Activated naive CD4-positive, alpha-beta T cell treated with anti-CD3 and anti-CD28 coated beads, Interleukin-2, amount 50 U/mL, for 72 hours (primary cell): Measurements from ENCODE around the gene CBX5. TPM values are rescaled to one million over a fixed set of nuclear protein-coding genes. Genes with fewer than 3 reads are reported as not detected.
"Not testable (repeated sequence)": the region's sequence is repeated elsewhere in the genome, so short reads cannot be mapped to it uniquely, and the experiment has no call there.

Experiments used
- ATAC-seq, 2 donors: fragments of 150-1000 bp; cut with Tn5 transposase; 2 replicates each; pipeline ENCODE4 v1.10.0; 2021; ENCODE audit warnings: mild to moderate bottlenecking in 2 of 2, moderate library complexity in 2 of 2
- DNase-seq, 2 donors: peaks; one replicate each; pipeline ENCODE4 v3.0.0; 2021 to 2022; ENCODE audit warnings: low spot score in 2 of 2
- H3K27ac Mint-ChIP-seq, 2 donors: one replicate each; pipeline ENCODE4 v1.8.0; 2022; ENCODE audit warnings: mild to moderate bottlenecking in 2 of 2, mixed read lengths in 2 of 2
- H3K36me3 Mint-ChIP-seq, 2 donors: one replicate each; pipeline ENCODE4 v1.8.0; 2022; ENCODE audit warnings: mixed read lengths in 2 of 2
- H3K9me3 Mint-ChIP-seq, 2 donors: one replicate each; pipeline ENCODE4 v1.8.0; 2022; ENCODE audit warnings: mixed read lengths in 2 of 2
- total RNA-seq, 2 donors: library from RNA; stranded (reverse); gene quantifications; one replicate each; pipeline ENCODE4 v1.2.3, GENCODE V29; 2022

The CBX5 gene
- total RNA-seq, 2 donors from 2014 or later: 115 to 169 TPM

- H3K9me3 Mint-ChIP-seq: no peaks in the 10 kb centered on the region
- no peaks in the 10 kb centered on the region for H3K36me3 Mint-ChIP-seq
- no peak for DNase-seq
- H3K27ac Mint-ChIP-seq: no peak overlapping the region
- ATAC-seq: no peak
These were observed 19.7 kb upstream of the CBX5 start for GRCh38 chr12:54299515-54300224.

DNA sequence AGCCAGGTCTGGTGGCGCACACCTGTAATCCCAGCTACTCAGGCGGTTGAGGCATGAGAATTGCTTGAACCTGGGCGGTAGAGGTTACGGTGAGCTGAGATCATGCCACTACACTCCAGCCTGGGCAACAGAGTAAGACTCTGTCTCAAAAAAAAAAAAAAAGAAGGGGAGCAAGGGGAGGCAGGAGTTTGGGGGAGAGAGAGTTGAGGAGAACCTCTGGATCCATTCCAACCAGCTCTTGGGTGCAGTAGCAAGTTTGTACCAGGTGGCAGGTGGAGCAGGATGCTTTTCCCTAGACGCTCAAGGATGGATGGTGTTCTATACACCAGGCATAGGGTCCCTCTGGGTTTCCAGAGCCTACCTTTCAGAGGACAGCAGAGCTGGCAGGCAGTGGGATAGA lies 19.0 kb upstream of the CBX5 start:
- Mint-ChIP-seq H3K36me3 (no peaks in the 10 kb centered on the region), H3K9me3 (no peaks in the 10 kb centered on the region), H3K27ac (no peak overlapping the region)
- DNase-seq: no peak
- no peak for ATAC-seq

- DNase-seq: no peak
These were observed 16.6 kb upstream of the CBX5 start for GRCh38 chr12:54296393-54297099.

GRCh38 chr12:54294953-54295566 lies 15.1 kb upstream of the CBX5 start:
- Mint-ChIP-seq H3K27ac (no peak overlapping the region), H3K36me3 (no peaks in the 10 kb centered on the region), H3K9me3 (no peaks in the 10 kb centered on the region)
- DNase-seq: no peak
- ATAC-seq: no peak

More at GRCh38 chr12:54296393-54297099, 16.6 kb upstream of the CBX5 start:
- no peak overlapping the region for H3K27ac Mint-ChIP-seq
- ATAC-seq: no peak
- H3K36me3 Mint-ChIP-seq: no peaks in the 10 kb centered on the region
- H3K9me3 Mint-ChIP-seq: no peaks in the 10 kb centered on the region

GRCh38 chr12:54294152-54294952 lies 14.4 kb upstream of the CBX5 start:
- H3K36me3 Mint-ChIP-seq: no peaks in the 10 kb centered on the region
- no peak overlapping the region for H3K27ac Mint-ChIP-seq
- H3K9me3 Mint-ChIP-seq: no peaks in the 10 kb centered on the region
- peak in 1 of 2 donors; percentile 74 for DNase-seq
- peak; percentile 18 to 82 for ATAC-seq

DNA sequence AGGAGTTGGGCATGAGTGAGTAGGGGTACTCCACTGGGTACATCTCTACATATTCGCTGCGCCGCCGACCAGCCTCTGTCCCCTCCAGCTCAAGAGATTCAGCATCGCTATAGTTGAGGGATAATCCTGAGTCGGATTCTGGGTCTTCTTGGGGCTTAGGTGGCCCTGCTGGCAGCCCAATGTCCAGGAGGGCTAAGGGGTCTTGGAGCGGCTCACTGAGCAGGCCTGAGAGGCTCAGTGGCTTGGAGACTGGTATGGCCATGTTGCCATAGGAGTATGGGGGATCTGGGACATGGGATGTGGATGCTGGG lies 13.0 kb upstream of the CBX5 start:
- no peak for ATAC-seq
- no peak for DNase-seq
- Mint-ChIP-seq H3K9me3 (no peaks in the 10 kb centered on the region), H3K36me3 (peaks cover 0 to 3% of the 10 kb centered on the region in 2 donors), H3K27ac (peak overlapping the region; percentile 8 to 91)

DNA sequence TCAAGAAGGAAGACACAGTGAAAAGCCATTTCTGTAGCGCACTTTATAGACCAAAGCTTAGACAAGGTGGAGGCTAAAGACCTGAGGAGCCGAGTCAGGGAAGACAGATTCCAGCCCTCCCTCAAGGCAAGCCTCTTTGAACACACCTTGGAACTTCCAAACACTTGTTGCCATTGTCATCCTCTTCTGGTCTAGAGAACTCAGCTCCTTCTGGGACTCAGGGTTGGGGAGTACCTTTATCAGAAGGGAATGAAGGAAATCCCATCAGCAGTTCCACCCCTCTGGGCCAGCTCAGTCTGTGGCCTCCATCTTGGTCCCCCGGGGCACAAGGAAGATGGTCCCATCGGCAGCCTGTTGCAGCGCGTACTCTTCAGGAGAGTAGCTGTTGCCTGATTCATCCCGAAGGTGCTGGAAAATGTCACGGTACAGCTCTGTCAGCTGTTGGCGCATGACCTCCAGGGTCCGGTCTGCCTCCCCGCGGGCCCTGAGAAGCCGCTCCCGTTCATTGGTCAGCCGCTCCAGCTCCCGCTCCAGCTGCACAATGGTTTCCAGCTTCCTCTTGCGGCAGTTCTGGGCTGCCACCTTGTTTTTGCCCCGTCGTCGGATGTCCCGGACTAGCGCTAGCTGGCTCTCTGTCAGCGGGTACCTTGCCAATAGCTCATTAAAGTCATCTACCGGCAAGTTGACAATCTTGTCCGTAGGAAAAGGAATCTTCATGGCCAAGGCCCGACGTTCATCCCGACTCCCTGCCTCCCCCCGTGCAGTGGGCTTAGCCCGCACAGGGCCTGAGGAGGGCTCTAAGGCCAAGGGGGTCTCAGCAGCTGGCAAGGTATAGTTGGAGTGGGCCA lies 12.4 kb upstream of the CBX5 start:
- peak overlapping the region; percentile 8 to 58 for H3K27ac Mint-ChIP-seq
- no peaks in the 10 kb centered on the region for H3K9me3 Mint-ChIP-seq
- ATAC-seq (peak in 1 of 2 donors; percentile 11), DNase-seq (no peak)
- peaks cover 0 to 9% of the 10 kb centered on the region in 2 donors for H3K36me3 Mint-ChIP-seq

DNA sequence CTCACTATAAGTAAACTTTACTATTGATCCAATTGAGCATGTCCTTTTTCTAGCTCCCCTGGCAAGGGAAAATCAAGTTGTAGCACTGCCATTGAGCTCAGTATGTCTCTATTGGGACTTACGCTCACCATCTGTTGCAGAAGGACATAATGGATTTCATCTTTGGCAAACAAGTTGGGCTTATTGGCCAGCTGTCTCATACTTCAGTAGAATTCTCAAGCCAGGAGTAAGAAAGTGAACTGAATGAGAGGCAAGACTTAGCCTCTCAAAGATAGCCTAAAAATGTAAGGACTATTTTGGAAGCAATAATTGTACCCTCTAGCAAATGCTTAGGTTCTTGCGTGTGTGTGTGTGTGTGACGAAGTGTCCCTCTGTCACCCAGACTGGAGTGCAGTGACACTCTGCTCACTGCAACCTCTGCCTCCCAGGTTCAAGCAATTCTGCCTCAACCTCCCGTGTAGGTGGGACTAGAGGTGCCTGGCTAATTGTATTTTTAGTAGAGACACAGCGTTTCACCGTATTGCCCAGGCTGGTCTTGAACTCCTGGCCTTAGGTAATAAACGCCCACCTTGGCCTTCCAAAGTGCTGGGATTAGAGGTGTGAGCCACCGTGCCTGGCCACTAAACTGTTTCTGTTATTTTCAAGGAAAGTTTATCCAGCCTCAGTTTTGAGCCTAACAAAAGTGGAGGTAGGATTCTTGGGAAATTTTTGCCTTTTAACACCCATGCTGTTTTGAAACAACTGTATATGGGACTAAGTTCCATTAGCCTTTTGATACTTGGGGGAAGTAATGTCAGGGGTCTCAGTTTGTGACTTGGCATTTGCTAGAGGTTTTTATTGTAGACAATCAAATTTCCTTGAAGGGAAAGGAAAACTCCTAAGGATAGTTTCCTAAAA lies 7.6 kb upstream of the CBX5 start:
- Mint-ChIP-seq H3K36me3 (peaks cover 14 to 35% of the 10 kb centered on the region in 2 donors), H3K27ac (peak overlapping the region in 1 of 2 donors; percentile 96), H3K9me3 (no peaks in the 10 kb centered on the region)
- DNase-seq (no peak), ATAC-seq (peak in 1 of 2 donors; percentile 6)

- peaks cover 14 to 35% of the 10 kb centered on the region in 2 donors for H3K36me3 Mint-ChIP-seq
- peak overlapping the region; percentile 74 to 96 for H3K27ac Mint-ChIP-seq
- DNase-seq: no peak
- peak in 1 of 2 donors; percentile 3 for ATAC-seq
- no peaks in the 10 kb centered on the region for H3K9me3 Mint-ChIP-seq
These were observed 6.4 kb upstream of the CBX5 start for GRCh38 chr12:54286042-54287030.

DNA sequence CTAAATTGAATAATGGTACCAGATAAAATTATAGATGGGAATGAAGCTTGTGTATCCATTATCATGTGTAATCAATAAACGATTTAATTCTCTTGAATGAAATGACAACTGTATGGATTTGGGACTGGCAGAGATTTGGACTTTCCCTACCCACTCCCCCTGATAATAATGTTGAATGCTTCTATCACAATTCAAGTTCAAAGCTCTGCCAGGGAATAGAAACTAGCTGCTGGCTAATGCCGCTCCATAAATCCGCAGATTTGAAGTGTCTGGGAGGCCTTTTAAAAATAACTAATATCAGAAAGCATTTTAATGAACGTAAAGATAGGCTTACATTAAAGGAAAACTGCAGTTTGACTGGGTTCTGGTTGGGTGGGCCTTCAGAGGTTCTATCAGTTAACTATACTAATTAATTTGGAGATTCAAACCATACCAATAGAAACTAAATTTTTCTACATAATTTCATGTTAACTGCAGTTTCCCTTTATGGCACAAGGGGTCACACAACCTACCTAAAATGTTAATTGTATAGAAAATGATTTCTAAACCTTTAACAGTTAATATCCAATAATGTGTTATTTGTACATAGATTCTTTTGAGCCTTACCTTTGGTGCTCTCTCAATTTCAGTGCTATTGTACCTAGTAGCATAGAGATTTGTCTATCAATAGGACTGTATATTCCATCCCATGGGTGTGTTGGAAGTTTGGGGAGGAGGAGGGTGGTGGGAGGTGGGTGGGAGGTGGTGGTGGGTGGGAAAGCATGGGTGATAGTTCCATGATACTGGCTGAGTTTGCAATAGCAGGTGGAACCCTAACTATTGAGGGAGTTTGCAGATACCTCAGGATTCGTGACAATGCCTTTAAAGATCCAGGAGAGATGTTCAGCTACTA lies 5.5 kb upstream of the CBX5 start:
- Mint-ChIP-seq H3K9me3 (no peaks in the 10 kb centered on the region), H3K27ac (peak overlapping the region; percentile 74 to 96), H3K36me3 (peaks cover 14 to 35% of the 10 kb centered on the region in 2 donors)
- no peak for DNase-seq
- ATAC-seq: no peak

- H3K27ac Mint-ChIP-seq, ATAC-seq, H3K9me3 Mint-ChIP-seq, DNase-seq: not testable (repeated sequence)
- H3K36me3 Mint-ChIP-seq: peaks cover 14 to 35% of the 10 kb centered on the region in 2 donors
These were observed 4.3 kb upstream of the CBX5 start for GRCh38 chr12:54284070-54284780.

DNA sequence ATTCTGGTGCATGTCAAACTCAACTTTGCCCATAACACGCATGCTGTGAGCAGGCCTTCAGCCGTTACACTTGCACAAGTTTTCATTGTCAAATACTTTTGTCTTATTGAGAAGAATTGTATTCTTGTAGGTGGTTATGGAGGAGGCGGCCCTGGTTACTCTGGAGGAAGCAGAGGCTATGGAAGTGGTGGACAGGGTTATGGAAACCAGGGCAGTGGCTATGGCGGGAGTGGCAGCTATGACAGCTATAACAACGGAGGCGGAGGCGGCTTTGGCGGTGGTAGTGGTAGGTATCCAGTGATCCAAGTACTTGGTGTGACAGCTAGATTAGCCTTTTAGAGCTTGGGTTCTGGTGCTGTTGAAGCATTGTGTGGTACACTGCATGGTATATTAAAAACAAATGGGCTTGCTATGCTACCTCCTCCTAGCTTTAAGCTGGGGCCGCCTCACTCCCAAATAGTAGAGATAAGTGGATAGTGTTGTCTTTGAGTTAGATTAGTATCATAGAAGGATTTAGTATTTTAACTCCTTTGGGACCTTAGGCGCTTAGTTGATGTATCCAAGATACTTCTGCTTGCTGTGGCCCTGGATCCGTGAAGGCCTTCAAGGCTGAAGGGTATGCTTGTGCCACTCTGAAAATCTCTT lies 3.1 kb upstream of the CBX5 start:
- ATAC-seq (no peak), DNase-seq (no peak)
- Mint-ChIP-seq H3K27ac (no peak overlapping the region), H3K36me3 (peaks cover 21 to 34% of the 10 kb centered on the region in 2 donors), H3K9me3 (no peaks in the 10 kb centered on the region)
